GM19193 (cell line): ENCODE data around the gene OSBPL9.

ENCODE experiments used
- POLR2A ChIP-seq: IDR thresholded peaks from 4 replicates; pipeline ENCODE4 v1.6.1; 2011; ENCODE audit not compliant: insufficient read depth, insufficient read length; ENCODE audit errors: extremely low read depth

Gene OSBPL9

DNA sequence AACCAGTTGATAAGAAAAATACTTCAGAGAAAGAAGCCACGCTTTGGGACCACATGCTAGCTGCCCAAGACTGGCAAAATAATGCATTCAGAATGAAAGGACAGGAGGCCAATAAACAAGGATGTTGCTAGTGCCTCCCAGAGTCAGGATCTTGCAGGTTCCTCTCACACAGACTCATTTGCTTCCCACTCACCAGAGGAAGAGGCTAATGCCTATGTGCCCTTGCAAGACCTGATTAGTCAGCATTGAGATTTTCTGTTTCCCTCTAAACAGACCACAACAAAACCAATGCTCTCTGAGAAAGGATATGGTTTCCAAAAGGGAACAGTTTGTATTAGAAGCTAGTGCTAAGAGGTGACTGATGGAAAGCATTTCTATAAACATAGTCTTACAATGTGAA, 176.0 kb downstream of the OSBPL9 start:
- no peak for TF ChIP-seq POLR2A

DNA sequence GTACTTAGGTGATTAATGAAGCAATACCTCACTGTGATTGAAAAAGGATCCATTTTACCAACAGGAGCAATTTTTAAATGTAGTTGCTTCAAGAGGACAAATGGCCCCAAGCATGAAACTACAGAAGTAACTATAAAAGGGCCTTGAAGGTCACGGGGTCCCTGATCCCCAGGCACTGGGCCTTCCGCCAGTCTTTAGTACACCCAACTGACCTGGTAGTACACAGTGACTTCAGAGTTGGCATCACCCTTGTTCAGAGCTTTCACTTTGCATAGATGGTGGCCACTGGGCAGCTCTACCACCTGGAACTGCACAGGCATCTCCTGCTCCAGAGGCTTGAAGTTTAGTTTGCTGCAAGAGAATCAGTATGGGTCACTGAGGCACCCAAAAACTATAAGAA, 177.4 kb downstream of the OSBPL9 start:
- no peak for TF ChIP-seq POLR2A

DNA sequence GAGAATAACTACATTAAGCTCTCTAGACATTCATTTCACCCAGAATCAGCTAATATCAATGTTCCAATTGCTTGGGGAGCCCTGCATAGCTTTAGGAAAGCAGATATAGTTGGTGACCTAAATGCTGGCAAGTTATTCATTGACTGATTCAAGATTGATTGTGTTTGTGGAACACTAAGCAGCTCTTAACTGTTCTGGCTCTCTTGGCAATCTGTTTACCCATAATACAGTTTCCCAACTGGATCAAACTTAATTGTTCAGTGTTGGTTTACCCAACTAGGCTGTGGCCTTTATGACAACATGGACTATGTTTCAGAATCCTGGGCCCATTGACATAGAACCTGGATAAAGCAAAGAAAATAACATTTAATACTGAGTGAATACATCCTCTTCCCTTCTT, 178.0 kb downstream of the OSBPL9 start:
- TF ChIP-seq POLR2A, result no peak

DNA sequence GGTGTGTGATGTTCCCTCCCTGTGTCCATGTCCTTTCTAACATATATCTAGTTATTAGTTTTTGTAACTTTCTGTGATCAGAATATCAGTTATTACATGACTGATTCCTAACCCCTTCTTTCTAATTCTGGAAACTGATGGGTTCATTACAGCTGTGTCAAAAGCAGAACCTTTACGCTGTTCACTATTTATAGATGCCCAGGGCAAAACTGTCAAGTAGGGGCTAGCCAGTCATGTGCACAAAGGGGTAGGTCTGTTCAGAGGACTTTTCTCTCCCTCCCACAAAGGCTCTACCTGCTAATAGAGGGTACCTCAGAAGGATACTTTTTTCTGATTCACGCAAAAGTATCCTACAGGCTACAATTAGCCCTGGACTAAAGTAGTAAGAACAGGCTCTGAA, 182.5 kb downstream of the OSBPL9 start:
- TF ChIP-seq POLR2A, result no peak

DNA sequence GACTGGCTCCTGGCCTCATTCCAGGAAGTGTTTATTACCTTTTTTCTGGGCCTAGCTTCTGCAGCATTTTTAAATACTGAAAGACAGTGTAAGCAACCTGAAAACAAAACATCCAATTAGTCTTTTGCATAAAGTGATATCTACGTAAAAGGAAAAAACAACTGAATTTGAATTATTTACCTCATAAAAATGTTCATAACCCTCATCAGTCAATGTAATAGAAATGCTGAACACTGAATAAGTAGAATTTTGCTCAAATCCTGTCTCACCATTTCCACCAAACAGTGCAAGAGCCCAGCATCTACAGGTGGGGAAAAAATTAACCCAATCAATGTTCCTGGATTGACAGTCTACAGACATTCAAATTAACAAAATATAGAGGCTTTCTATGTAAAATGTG, 197.6 kb downstream of the OSBPL9 start:
- TF ChIP-seq POLR2A, result no peak

DNA sequence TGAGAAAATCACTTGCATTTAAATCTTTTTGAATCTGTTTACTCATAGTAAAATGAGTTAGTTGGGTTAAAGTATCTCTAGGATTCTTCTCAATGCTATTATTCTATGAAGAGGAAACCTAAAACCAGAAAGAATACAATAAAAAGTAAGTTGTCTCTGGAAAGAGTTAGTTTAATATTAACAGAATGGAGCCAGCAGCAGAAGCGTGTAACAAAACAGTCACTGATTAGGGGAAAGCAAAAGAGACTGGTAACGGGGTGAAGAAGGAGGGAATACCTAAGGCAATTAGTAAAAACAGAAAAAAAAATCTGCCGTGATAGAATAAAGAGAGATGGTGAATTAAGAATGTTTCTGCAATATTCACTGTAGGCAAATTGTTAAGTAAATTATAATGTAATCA, 201.6 kb downstream of the OSBPL9 start:
- TF ChIP-seq POLR2A, result no peak

DNA sequence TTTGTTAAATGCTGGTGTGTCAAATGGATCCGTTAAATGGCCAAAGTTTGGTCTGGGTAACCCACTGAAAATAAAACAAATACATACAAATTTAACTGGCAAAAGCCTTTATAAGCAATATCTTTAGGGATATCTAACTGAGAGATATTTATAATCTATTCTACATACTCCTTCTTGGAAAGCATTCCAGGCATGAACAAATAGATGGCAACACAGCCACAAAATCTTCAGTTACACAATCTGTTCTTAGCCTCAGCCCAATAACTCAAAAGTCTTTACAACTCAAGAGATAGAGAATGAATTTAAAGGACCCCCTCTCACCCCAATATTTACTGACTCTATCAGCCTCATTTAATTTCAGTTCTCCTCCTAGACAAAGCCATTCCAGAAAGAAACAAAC, 202.9 kb downstream of the OSBPL9 start:
- TF ChIP-seq POLR2A, result no peak

DNA sequence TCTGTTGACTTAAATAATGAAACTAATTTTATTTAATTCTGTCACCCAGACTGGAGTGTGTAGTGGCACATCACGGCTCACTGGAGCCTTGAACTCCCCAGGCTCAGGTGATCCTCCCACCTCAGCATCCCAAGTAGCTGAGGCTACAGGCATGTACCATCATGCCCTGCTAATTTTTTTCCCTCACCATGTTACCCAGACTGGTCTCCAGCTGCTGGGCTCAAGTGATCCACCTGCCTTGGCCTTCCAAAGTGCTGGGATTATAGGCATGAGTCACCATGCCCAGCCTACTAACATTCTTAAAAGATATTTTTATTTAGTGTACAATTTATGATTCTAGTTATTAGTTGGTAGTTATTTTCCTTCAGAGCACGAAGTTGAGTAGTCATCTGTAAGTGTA, 212.2 kb downstream of the OSBPL9 start:
- TF ChIP-seq POLR2A, result no peak

DNA sequence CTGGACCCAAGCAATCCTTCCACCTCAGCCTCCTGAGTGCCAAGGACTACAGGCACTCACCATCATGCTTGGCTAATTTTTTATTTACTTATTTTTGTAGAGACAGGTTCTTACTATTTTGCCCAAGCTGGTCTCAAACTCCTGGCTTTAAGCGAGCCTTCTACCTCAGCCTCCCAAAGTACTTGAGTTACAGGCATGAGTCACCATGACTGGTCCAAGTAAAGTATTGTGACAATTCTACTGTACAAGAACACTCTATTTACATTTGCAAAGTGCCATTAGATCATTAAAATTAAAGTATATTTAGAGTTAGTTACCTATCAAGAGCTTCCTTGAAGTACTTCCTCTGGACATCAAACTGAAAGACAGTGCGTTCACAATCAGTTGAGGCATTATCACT, 216.8 kb downstream of the OSBPL9 start:
- TF ChIP-seq POLR2A, result no peak

DNA sequence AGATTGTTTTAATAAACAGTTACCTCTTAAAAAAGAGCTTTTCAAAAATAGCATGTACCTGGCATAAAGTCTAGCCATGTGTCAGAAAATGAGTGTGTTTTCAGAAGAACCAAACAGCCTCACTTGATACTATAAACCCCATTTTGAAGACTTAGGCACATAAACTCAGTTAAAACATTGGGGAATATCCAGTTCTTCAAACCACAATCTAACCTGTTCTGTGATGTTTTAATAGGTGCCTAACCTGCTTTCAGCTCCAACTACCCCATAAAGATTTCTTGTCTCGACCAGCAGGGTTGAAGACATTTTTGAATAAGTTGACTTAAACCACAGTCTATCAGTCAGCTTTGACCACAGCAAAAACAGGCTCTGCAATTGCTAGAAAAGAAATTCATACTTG, 220.4 kb downstream of the OSBPL9 start:
- TF ChIP-seq POLR2A, result no peak
